ENCODE measurements around the gene PDE9A.

GRCh38 chr21:42755766-42756579 lies 102.6 kb downstream of the PDE9A start:
- TF ChIP-seq CTCF (conservative IDR thresholded peaks at IDR 0.05) (no peak), EZH2 (IDR thresholded peaks at IDR 0.05; ENCODE audit: low read depth) (no peak)
